Heart left ventricle (tissue), 16 donors: Measurements from ENCODE around the gene AFAP1L1. TPM values are rescaled to one million over a fixed set of nuclear protein-coding genes. Genes with fewer than 3 reads are reported as not detected.

Experiments used
- ATAC-seq, 4 donors: fragments of 200-7000 bp; cut with Tn5 transposase; one replicate each; pipeline ENCODE4 v1.9.1; 2020 to 2022; ENCODE audit warnings: moderate library complexity in 4 of 4, mild to moderate bottlenecking in 3 of 4, moderate number of reproducible peaks in 1 of 4
- DNase-seq, 5 donors: peaks; one replicate each; pipeline ENCODE4 v3.0.0-alpha.2; 2020
- H3K27ac ChIP-seq, 12 donors: fragments of 200-600 bp; sonication (generic) in 4 of 12; one replicate each; pipeline versions ENCODE4 v1.5.0 to v1.8.0; 2016 to 2022; ENCODE audit warnings: mild to moderate bottlenecking in 2 of 12
- H3K27me3 ChIP-seq, 9 donors: fragments of 200-600 bp; sonication (generic) in 2 of 9; one replicate each; pipeline versions ENCODE4 v1.5.1 to v1.8.0; 2016 to 2022; ENCODE audit warnings: mild to moderate bottlenecking in 3 of 9
- H3K36me3 ChIP-seq, 9 donors: fragments of 200-600 bp; sonication (generic) in 2 of 9; one replicate each; pipeline versions ENCODE4 v1.5.0 to v1.8.0; 2018 to 2022; ENCODE audit warnings: mild to moderate bottlenecking in 2 of 9
- H3K4me1 ChIP-seq, 12 donors: fragments of 200-600 bp; sonication (generic) in 4 of 12; one replicate each; pipeline versions ENCODE4 v1.5.0 to v1.8.0; 2016 to 2022; ENCODE audit warnings: mild to moderate bottlenecking in 3 of 12
- H3K4me3 ChIP-seq, 12 donors: fragments of 200-600 bp; sonication (generic) in 4 of 12; one replicate each; pipeline versions ENCODE4 v1.5.0 to v1.8.0; 2017 to 2022; ENCODE audit warnings: mild to moderate bottlenecking in 9 of 12, moderate library complexity in 4 of 12
- H3K9me3 ChIP-seq, 12 donors: fragments of 200-600 bp; sonication (generic) in 4 of 12; one replicate each; pipeline versions ENCODE4 v1.5.0 to v1.8.0; 2016 to 2022; ENCODE audit warnings: mild to moderate bottlenecking in 1 of 12
- POLR2A ChIP-seq, 2 donors: fragments of 450-650 bp; IDR thresholded peaks; one replicate each; pipeline ENCODE4 v1.6.1; 2017; ENCODE audit warnings: antibody characterized with exemption in 2 of 2, mild to moderate bottlenecking in 2 of 2, moderate library complexity in 2 of 2
- WGBS, 4 donors: extraction: QIAGEN DNeasy Blood & Tissue Kit in 2 of 4; methylation state at CpG; one replicate each; pipeline versions ENCODE4 v1.1.5 to v1.1.7; 2013 to 2018; 5-methylcytosine and 5-hydroxymethylcytosine counted together
- intact Hi-C, 10 donors: fragments of 100-400 bp; cut with DNase I; formaldehyde crosslinking; loops; one replicate each; pipeline versions ENCODE4 v1.11.1 to v1.14.2; 2022
- polyA plus RNA-seq, 2 donors: library from polyadenylated mRNA; stranded (reverse); fragments of 200-250 nt; gene quantifications; one replicate each; pipeline ENCODE4 v1.2.3, GENCODE V29; 2013
- total RNA-seq, 9 donors: library from RNA; depleted of rRNA in 2 of 9; stranded (reverse); fragments of >200 nt in 2 of 9; fragmentation: NEBNext Ultra II Directional in 3 of 9; extraction: Animal tissue kit (Norgen Biotek cat#: 25700) in 3 of 9; gene quantifications; one replicate each; pipeline versions ENCODE4 v1.1.0 to v1.2.4, GENCODE V29; 2016 to 2023
- TF ChIP-seq, protein P1 (sequence below), 12 donors: fragments of 200-600 bp; sonication (generic) in 4 of 12; IDR thresholded peaks; one replicate each; pipeline versions ENCODE4 v1.5.0 to v1.8.0; 2018 to 2022; ENCODE audit warnings: antibody characterized with exemption in 12 of 12, mild to moderate bottlenecking in 5 of 12
- donor health status: ischemic (EF 13 %, LVEDD 7.1; RV severe dilation, severe dysfunction).
- donor health status: healthy with polysubstance abuse.
- donor health status: DM: no; HTN: yes; CAD: no.
- donor health status: DM: no; HTN: no; CAD: no.
- donor health status: ischemic (EF 25% LVEDD 6.9; RV normal size, moderate dysfunction).
- donor health status: ischemic (EF 25% LVEDD 5.7; RV mildly dilated, moderate dysfunction).
- donor health status: healthy.
- donor health status: DM: yes; HTN: yes; CAD: no.
- donor health status: ischemic (EF 35%, LVEDD 5.7; RV mildly dilated, moderate dysfunction).
- donor health status: nonischemic (EF 11% LVEDD 7.7; RV severe dilation, severe dysfunction).
- donor health status: DM: yes; HTN: yes; CAD: no.
- donor health status: PGD.
- donor health status: ischemic (EF 29% LVEDD 5.4; RV normal size, mild dysfunction).
- donor health status: nonischemic (EF 23%, LVEDD 6.1; RV moderate dilation, normal function).

The AFAP1L1 gene
- total and polyA plus RNA-seq, 11 donors, result 30.4 to 57.7 (median 45.0) TPM

GRCh38 chr5:149227168-149227826 lies 44.4 kb upstream of the AFAP1L1 start:
- Histone ChIP-seq H3K9me3 (no peaks in the 10 kb centered on the region), H3K27ac (peak overlapping the region in 7 of 12 donors; percentile 28 to 78 (median 68)), H3K4me1 (peaks cover 0 to 50% (median 23%) of the 10 kb centered on the region in 12 donors), H3K27me3 (no peaks in the 10 kb centered on the region), H3K36me3 (peaks cover 0 to 44% (median 19%) of the 10 kb centered on the region in 9 donors), H3K4me3 (no peak overlapping the region)
- 66 to 77% (median 73%) methylated on average over 2 of the region's 2 CpGs for WGBS, 4 donors
- ATAC-seq (peak in 1 of 4 donors; percentile 23), DNase-seq (no peak)
- TF ChIP-seq POLR2A (IDR thresholded peaks at IDR 0.05), result no peak
- TF ChIP-seq, protein P1, sequence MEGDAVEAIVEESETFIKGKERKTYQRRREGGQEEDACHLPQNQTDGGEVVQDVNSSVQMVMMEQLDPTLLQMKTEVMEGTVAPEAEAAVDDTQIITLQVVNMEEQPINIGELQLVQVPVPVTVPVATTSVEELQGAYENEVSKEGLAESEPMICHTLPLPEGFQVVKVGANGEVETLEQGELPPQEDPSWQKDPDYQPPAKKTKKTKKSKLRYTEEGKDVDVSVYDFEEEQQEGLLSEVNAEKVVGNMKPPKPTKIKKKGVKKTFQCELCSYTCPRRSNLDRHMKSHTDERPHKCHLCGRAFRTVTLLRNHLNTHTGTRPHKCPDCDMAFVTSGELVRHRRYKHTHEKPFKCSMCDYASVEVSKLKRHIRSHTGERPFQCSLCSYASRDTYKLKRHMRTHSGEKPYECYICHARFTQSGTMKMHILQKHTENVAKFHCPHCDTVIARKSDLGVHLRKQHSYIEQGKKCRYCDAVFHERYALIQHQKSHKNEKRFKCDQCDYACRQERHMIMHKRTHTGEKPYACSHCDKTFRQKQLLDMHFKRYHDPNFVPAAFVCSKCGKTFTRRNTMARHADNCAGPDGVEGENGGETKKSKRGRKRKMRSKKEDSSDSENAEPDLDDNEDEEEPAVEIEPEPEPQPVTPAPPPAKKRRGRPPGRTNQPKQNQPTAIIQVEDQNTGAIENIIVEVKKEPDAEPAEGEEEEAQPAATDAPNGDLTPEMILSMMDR (IDR thresholded peaks at IDR 0.05), result no peak
- intact Hi-C loops, result loop anchor here in 4 of 10 donors (5.0 to 10.0 kb wide), 4 partner anchors 35 to 162 kb away; partner anchors contain the start of genes ABLIM3 (in 1 of the 4) and SH3TC2 (in 1 of the 4)

- TF ChIP-seq, protein P1 (IDR thresholded peaks at IDR 0.05), result peak; percentile 52 to 89 (median 84)
- no peak for TF ChIP-seq POLR2A (IDR thresholded peaks at IDR 0.05)
- no peaks in the 10 kb centered on the region for H3K9me3 ChIP-seq
- peaks cover 0 to 51% (median 33%) of the 10 kb centered on the region in 9 donors for H3K36me3 ChIP-seq
- H3K27ac ChIP-seq, result peak overlapping the region; percentile 11 to 78 (median 64)
- peak in 4 of 5 donors; percentile 54 to 72 (median 66) for DNase-seq
- H3K4me1 ChIP-seq, result peaks cover 0 to 40% (median 21%) of the 10 kb centered on the region in 12 donors
- 20 to 29% (median 25%) methylated on average over 5 of the region's 5 CpGs for WGBS, 4 donors
- intact Hi-C loops, result loop anchor here (1.0 to 10.0 kb wide), 7 partner anchors 36 to 164 kb away; partner anchors contain the start of genes ABLIM3 (in 8 of the 10) and SH3TC2 (in 1 of the 10)
- ATAC-seq, result peak; percentile 87 to 94 (median 92)
- H3K4me3 ChIP-seq, result no peak overlapping the region
- no peaks in the 10 kb centered on the region for H3K27me3 ChIP-seq
Measured at GRCh38 chr5:149228618-149229297, 42.9 kb upstream of the AFAP1L1 start.

DNA sequence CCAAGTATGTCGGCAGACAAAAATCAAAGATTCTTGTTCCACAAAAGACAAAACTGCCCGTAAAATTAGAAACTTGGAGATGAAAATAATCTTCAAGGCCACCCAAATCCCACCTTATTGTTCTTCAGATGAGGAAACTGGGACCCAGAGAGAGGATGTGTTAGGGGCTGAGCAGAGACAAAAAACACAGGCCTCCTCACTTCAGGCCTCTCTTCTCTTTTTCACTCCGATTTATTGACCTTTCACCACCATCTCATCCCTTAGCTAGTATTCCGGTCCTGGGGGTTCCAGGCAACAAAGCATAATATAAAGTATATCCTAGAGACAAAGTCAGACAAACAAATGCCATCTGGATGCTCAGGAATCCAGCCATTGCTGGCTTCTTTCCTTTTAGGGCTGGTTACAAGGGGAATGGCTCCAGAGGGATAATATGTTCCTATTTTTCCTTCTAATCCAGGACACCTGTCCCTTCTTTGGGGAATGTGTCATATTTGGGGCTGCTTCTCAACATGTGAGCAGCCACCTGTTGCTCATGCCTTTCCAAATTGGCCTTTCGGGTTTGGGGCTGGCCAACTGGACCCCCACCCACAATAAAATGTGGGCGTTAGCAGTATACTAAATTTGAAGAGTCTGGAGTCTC lies 42.2 kb upstream of the AFAP1L1 start:
- no peak overlapping the region for H3K4me3 ChIP-seq
- peaks cover 0 to 34% (median 19%) of the 10 kb centered on the region in 12 donors for H3K4me1 ChIP-seq
- no peaks in the 10 kb centered on the region for H3K27me3 ChIP-seq
- H3K36me3 ChIP-seq, result peaks cover 0 to 57% (median 38%) of the 10 kb centered on the region in 9 donors
- no peak for TF ChIP-seq POLR2A (IDR thresholded peaks at IDR 0.05)
- TF ChIP-seq, protein P1 (IDR thresholded peaks at IDR 0.05), result peak in 1 of 12 donors; percentile 37
- 38 to 53% (median 43%) methylated on average over 6 of the region's 6 CpGs for WGBS, 4 donors
- DNase-seq (no peak), ATAC-seq (no peak)
- intact Hi-C loops, result loop anchor here (1.0 to 10.0 kb wide), 7 partner anchors 37 to 165 kb away; partner anchors contain the start of genes ABLIM3 (in 8 of the 10) and SH3TC2 (in 1 of the 10)
- H3K27ac ChIP-seq, result peak overlapping the region; percentile 28 to 69 (median 48)
- no peaks in the 10 kb centered on the region for H3K9me3 ChIP-seq
